Measurements from ENCODE around the gene ELP4.

DNA sequence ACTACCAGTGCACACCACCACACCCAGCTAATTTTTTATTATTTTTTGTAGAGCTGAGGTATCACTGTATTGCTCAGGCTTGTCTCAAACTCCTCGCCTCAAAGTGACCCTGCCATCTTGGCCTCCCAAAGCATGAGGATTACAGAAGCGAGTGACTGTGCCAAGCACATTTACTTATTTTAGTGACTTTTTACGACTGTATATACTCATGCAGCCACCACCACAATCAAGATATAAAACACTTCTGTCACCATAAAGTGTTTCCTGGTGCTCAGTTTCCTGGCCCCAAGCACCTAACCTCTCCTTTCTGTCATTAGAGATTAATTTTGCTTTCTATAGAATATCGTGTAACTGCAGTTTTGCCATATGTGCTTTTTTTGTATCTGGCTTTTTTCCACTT, 25.9 kb downstream of the ELP4 start:
- TF ChIP-seq, protein P1, sequence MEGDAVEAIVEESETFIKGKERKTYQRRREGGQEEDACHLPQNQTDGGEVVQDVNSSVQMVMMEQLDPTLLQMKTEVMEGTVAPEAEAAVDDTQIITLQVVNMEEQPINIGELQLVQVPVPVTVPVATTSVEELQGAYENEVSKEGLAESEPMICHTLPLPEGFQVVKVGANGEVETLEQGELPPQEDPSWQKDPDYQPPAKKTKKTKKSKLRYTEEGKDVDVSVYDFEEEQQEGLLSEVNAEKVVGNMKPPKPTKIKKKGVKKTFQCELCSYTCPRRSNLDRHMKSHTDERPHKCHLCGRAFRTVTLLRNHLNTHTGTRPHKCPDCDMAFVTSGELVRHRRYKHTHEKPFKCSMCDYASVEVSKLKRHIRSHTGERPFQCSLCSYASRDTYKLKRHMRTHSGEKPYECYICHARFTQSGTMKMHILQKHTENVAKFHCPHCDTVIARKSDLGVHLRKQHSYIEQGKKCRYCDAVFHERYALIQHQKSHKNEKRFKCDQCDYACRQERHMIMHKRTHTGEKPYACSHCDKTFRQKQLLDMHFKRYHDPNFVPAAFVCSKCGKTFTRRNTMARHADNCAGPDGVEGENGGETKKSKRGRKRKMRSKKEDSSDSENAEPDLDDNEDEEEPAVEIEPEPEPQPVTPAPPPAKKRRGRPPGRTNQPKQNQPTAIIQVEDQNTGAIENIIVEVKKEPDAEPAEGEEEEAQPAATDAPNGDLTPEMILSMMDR (tag by site-specific recombination; IDR thresholded peaks at IDR 0.05), result no peak
- TF ChIP-seq KLF1 (tag by site-specific recombination; IDR thresholded peaks at IDR 0.05), result no peak
- TF ChIP-seq, protein P2, sequence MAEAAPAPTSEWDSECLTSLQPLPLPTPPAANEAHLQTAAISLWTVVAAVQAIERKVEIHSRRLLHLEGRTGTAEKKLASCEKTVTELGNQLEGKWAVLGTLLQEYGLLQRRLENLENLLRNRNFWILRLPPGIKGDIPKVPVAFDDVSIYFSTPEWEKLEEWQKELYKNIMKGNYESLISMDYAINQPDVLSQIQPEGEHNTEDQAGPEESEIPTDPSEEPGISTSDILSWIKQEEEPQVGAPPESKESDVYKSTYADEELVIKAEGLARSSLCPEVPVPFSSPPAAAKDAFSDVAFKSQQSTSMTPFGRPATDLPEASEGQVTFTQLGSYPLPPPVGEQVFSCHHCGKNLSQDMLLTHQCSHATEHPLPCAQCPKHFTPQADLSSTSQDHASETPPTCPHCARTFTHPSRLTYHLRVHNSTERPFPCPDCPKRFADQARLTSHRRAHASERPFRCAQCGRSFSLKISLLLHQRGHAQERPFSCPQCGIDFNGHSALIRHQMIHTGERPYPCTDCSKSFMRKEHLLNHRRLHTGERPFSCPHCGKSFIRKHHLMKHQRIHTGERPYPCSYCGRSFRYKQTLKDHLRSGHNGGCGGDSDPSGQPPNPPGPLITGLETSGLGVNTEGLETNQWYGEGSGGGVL (tag by site-specific recombination; IDR thresholded peaks at IDR 0.05), result no peak
- no peak for TF ChIP-seq ZNF121 (tag by site-specific recombination; IDR thresholded peaks at IDR 0.05)
- TF ChIP-seq ZFP69B (tag by site-specific recombination; IDR thresholded peaks at IDR 0.05), result no peak
- no peak for TF ChIP-seq RBAK (tag by site-specific recombination; IDR thresholded peaks at IDR 0.05)
- no peak for TF ChIP-seq ZNF24 (tag by site-specific recombination; IDR thresholded peaks at IDR 0.05)
- TF ChIP-seq, protein P3, sequence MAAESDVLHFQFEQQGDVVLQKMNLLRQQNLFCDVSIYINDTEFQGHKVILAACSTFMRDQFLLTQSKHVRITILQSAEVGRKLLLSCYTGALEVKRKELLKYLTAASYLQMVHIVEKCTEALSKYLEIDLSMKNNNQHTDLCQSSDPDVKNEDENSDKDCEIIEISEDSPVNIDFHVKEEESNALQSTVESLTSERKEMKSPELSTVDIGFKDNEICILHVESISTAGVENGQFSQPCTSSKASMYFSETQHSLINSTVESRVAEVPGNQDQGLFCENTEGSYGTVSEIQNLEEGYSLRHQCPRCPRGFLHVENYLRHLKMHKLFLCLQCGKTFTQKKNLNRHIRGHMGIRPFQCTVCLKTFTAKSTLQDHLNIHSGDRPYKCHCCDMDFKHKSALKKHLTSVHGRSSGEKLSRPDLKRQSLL (tag by site-specific recombination; IDR thresholded peaks at IDR 0.05), result no peak
- TF ChIP-seq ZNF558 (tag by site-specific recombination; IDR thresholded peaks at IDR 0.05), result no peak
- TF ChIP-seq, protein P4, sequence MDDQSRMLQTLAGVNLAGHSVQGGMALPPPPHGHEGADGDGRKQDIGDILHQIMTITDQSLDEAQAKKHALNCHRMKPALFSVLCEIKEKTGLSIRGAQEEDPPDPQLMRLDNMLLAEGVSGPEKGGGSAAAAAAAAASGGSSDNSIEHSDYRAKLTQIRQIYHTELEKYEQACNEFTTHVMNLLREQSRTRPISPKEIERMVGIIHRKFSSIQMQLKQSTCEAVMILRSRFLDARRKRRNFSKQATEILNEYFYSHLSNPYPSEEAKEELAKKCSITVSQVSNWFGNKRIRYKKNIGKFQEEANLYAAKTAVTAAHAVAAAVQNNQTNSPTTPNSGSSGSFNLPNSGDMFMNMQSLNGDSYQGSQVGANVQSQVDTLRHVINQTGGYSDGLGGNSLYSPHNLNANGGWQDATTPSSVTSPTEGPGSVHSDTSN (CRISPR knock-in tag; IDR thresholded peaks at IDR 0.05), result no peak
- TF ChIP-seq ZNF416 (tag by site-specific recombination; IDR thresholded peaks at IDR 0.05), result no peak
- TF ChIP-seq MYNN (tag by site-specific recombination; IDR thresholded peaks at IDR 0.05; ENCODE audit: borderline replicate concordance), result no peak

Data from HEK293 (cell line).